Epithelial cell of esophagus (primary cell): ENCODE results near the gene KIF1A.

ENCODE experiments used
- DNase-seq: peaks from one replicate; pipeline ENCODE4 v3.0.0; 2010; ENCODE audit warnings: low read depth
- H3K4me3 ChIP-seq: 2 replicates; pipeline ENCODE4 v1.5.1; 2011; ENCODE audit warnings: mild to moderate bottlenecking, low read length, control low read depth
- TF ChIP-seq, protein P1 (sequence below): IDR thresholded peaks from 2 replicates; pipeline ENCODE4 v1.5.1; 2011; ENCODE audit warnings: low read depth, mild to moderate bottlenecking, low read length, control low read depth, inconsistent platforms; ENCODE audit not compliant: insufficient read depth; ENCODE audit errors: missing control alignments

Gene KIF1A

GRCh38 chr2:240793313-240794177, 26.5 kb downstream of the KIF1A start:
- no peak for DNase-seq
- no peak overlapping the region for H3K4me3 ChIP-seq
- TF ChIP-seq, protein P1, sequence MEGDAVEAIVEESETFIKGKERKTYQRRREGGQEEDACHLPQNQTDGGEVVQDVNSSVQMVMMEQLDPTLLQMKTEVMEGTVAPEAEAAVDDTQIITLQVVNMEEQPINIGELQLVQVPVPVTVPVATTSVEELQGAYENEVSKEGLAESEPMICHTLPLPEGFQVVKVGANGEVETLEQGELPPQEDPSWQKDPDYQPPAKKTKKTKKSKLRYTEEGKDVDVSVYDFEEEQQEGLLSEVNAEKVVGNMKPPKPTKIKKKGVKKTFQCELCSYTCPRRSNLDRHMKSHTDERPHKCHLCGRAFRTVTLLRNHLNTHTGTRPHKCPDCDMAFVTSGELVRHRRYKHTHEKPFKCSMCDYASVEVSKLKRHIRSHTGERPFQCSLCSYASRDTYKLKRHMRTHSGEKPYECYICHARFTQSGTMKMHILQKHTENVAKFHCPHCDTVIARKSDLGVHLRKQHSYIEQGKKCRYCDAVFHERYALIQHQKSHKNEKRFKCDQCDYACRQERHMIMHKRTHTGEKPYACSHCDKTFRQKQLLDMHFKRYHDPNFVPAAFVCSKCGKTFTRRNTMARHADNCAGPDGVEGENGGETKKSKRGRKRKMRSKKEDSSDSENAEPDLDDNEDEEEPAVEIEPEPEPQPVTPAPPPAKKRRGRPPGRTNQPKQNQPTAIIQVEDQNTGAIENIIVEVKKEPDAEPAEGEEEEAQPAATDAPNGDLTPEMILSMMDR = no peak

GRCh38 chr2:240792629-240793312, 27.2 kb downstream of the KIF1A start:
- no peak for DNase-seq
- TF ChIP-seq, protein P1 = no peak

DNA sequence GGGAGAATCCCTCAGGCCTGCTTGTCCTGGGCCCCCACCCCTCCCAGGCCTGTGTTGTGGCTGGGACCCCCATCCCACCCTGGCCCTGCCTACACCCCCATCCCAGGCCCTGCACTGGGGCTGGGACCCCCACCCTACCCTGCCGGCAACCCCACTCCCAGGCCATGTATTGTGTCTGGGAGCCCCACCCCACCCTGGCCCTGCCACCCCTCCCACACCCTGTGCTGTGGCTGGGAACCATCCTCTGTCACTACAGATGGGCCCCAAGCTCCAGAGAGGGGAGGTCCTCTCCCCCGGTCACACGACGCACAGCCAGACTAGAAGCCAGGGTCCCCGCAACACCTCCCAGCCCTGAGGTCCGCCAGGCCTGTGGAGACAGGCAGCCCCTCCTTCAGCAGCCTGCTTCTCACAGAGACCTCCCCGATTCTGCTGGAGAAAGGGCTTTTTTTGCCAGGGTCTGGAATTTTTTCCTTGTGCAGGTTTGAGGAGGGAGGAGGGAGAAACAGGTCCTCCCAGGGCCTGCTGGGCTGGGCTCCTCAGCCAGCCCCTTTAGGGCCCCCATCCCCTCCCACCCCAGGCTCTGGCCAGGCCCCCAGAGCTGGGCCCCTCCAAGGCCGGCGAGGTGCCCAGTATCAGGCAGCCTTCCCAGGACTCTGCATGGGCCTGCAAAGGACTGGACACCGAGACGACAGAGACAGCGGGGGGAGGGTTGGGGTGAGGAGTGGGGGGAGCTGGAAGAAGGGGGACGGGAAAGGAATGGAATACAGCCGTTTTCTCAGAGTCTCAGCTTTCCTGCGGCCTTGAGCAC, 28.0 kb downstream of the KIF1A start:
- TF ChIP-seq, protein P1 = no peak
- DNase-seq = no peak
- H3K4me3 ChIP-seq = no peak overlapping the region

More at GRCh38 chr2:240792629-240793312, 27.2 kb downstream of the KIF1A start:
- H3K4me3 ChIP-seq = no peak overlapping the region

DNA sequence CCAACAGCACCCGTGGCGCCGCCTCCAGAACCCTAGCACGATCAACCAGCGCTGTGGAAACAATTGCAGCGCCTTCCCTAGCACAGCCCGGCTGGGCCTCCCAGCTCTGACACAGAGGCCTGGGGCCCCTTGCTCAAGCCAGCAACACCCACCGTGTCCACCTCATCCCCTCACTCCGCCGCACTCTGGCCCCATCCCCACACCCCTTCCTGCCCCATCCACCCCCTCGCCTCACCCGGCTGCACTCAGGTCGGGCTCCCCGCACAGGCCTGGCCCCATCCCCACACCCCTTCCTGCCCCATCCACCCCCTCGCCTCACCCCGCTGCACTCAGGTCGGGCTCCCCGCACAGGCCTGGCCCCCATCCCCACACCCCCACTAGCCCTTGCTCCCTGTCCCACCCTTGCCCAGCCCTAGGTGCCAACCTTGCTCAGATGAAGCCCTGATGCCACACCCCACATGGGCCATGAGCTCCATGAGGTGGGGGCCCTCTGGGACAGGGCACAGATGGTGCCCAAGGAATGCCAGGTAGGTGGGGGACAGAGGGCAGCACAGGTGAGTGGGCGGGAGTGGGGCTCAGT, 28.7 kb downstream of the KIF1A start:
- H3K4me3 ChIP-seq = no peak overlapping the region
- TF ChIP-seq, protein P1 = no peak
- DNase-seq = no peak

DNA sequence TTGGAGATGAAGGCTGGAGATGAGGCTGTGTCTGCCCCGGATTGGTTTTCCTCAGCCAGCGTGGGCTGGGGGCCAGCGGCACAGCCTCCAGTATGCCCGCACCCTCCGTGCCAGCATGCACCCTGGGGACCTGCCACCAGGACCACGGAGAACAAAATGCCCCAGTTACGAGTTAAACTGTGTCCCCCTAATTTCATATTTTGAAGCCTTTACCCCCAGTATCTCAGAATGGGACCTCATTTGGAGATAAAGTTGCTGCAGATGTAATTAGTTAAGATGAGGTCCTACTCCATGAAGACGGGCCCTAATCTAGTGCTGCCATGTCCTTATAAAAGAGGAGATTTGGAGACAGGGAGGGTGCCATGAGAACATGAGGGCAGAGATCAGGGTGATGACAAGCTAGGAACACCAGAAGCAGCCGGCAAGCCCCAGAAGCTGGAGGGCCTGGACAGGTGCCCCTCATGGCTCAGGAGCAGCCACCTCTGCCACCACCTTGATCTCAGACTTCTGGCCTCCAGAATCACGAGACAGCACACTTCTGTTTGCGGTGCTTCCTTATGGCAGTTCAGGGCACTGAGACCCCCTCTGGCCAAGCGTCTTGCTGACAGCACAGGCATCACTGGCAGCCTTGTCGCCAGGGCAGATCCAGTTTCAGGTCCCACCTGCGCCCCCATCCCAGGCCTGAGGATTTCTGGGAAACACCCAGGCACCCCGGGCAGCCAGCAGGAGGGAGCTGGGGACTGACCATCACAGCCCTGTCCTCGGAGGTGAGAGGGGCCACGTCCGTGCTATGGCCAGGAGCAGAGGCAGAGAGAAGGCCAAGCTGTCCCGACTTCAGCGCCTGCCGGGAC, 29.4 kb downstream of the KIF1A start:
- TF ChIP-seq, protein P1 = no peak
- H3K4me3 ChIP-seq = no peak overlapping the region
- no peak for DNase-seq
